ENCODE results near the gene ACADSB. TPM values are rescaled to one million over a fixed set of nuclear protein-coding genes. Genes with fewer than 3 reads are reported as not detected.

The ACADSB gene
- total RNA-seq, 1 donor from 2014 or later: 27.1 TPM

- Histone ChIP-seq H3K9me3 (no peaks in the 10 kb centered on the region), H3K4me1 (peaks cover 4% of the 10 kb centered on the region), H3K27me3 (no peaks in the 10 kb centered on the region), H3K36me3 (no peaks in the 10 kb centered on the region), H3K4me3 (no peak overlapping the region), H3K27ac (no peak overlapping the region)
- no peak for TF ChIP-seq CTCF (IDR thresholded peaks at IDR 0.05)
- DNase-seq (no peak), ATAC-seq (no peak)
- intact Hi-C loops (cut with DNase I): no loop called here
Observed at GRCh38 chr10:123014772-123015171, 6.0 kb downstream of the ACADSB start.

- DNase-seq (no peak), ATAC-seq (peak; percentile 55)
- no peaks in the 10 kb centered on the region for H3K9me3 ChIP-seq
- peaks cover under 1% of the 10 kb centered on the region for H3K4me1 ChIP-seq
- no peak overlapping the region for H3K4me3 ChIP-seq
- no peaks in the 10 kb centered on the region for H3K36me3 ChIP-seq
- H3K27me3 ChIP-seq: no peaks in the 10 kb centered on the region
- intact Hi-C loops (cut with DNase I): no loop called here
- H3K27ac ChIP-seq: no peak overlapping the region
- TF ChIP-seq CTCF (IDR thresholded peaks at IDR 0.05): no peak
Observed at GRCh38 chr10:123016228-123016627, 7.4 kb downstream of the ACADSB start.

DNA sequence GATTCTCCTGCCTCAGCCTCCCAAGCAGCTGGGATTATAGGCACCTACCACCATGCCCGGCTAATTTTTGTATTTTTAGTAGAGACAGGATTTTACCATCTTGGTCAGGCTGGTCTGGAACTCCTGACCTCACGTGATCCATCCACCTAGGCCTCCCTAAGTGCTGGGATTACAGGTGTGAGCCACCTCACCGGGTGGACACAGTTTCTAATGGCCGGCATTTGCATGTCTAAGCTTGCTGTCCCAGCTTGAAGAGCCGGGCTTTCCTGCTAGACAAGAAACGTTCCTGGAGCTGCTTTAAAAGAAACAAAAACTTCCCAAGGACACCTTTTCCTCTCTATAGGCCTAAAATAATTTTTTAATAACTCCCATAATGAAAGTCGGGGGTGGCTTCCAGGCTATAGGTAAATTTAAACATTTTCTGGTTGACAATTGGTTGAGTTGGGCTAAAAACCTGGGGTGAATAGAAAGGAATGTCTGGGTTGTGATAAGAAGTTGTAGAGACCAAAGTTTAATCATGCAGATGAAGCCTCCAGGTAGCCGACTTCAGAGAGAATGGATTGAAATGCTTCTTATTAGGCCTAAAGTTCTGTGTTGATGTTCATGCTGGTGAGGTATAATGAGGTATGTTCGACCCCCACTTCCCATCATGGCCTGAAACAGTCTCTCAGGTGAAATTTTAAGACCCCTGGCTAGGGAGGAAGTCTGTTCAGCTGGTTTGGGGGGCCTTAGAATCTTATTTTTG is 8.8 kb downstream of the ACADSB start:
- no peaks in the 10 kb centered on the region for H3K36me3 ChIP-seq
- no peaks in the 10 kb centered on the region for H3K27me3 ChIP-seq
- no peaks in the 10 kb centered on the region for H3K9me3 ChIP-seq
- intact Hi-C loops (cut with DNase I): no loop called here
- ATAC-seq: no peak
- H3K4me1 ChIP-seq: no peaks in the 10 kb centered on the region
- no peak overlapping the region for H3K27ac ChIP-seq
- H3K4me3 ChIP-seq: no peak overlapping the region
- no peak for TF ChIP-seq CTCF (IDR thresholded peaks at IDR 0.05)
- no peak for DNase-seq

DNA sequence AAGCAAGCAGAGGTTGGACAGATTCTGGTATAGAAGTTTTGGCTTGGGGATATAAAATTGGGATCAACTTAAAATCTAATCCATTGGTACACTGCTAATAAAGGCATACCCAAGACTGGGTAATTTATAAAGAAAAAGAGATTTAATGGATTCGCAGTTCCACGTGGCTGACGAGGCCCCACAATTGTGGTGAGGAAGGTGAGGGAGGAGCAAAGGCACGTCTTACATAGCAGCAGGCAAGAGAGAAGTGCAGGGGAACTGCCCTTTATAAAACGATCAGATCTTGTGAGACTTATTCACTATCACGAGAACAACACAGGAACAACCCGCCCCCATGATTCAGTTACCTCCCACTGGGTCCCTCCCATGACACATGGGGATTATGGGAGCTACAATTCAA is 9.7 kb downstream of the ACADSB start:
- ATAC-seq: no peak
- no peaks in the 10 kb centered on the region for H3K27me3 ChIP-seq
- intact Hi-C loops (cut with DNase I): no loop called here

DNA sequence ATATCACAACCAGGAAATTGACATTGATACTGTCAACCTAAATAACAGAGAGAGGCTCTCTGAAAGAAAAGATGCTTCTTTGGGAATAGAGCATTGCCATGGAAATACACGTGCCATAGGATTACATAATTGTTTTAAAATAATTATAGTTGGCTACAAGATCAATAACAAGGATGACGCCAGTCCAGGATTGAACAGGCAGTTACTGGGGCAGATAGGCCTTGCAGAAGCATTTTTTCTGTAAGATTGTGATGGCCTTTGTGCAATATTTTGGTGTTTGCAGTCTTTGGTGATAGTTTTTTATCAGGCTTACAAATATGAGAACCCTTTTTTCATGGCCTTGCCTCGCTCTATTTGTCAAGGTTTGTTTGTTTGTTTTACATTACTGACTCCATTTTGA is 10.5 kb downstream of the ACADSB start:
- Histone ChIP-seq H3K9me3 (no peaks in the 10 kb centered on the region), H3K4me1 (no peaks in the 10 kb centered on the region), H3K4me3 (no peak overlapping the region), H3K27ac (no peak overlapping the region), H3K27me3 (no peaks in the 10 kb centered on the region), H3K36me3 (no peaks in the 10 kb centered on the region)
- TF ChIP-seq CTCF (IDR thresholded peaks at IDR 0.05): no peak
- intact Hi-C loops (cut with DNase I): no loop called here
- DNase-seq: no peak
- no peak for ATAC-seq

More for the DNA sequence above, 9.7 kb downstream of the ACADSB start:
- no peak overlapping the region for H3K27ac ChIP-seq
- DNase-seq: no peak
- TF ChIP-seq CTCF (IDR thresholded peaks at IDR 0.05): no peak
- no peak overlapping the region for H3K4me3 ChIP-seq
- H3K36me3 ChIP-seq: no peaks in the 10 kb centered on the region
- H3K9me3 ChIP-seq: no peaks in the 10 kb centered on the region
- no peaks in the 10 kb centered on the region for H3K4me1 ChIP-seq

Data from upper lobe of right lung (tissue), 1 donor.